GM19395 (cell line): Measurements from ENCODE around the gene CIBAR2.

Experiments
- ATAC-seq: cut with Tn5 transposase; IDR thresholded peaks from one replicate; pipeline ENCODE4 v1.9.1; 2021; ENCODE audit warnings: mild to moderate bottlenecking, moderate library complexity; ENCODE audit not compliant: unreplicated experiment

The CIBAR2 gene

GRCh38 chr16:85112364-85112763 lies at the start of gene CIBAR2:
TSS of gene CIBAR2 (minus strand) at chr16:85112472. CDS start at chr16:85112352, 120 bp downstream.
- ATAC-seq = no peak

- ATAC-seq = no peak
Measured at GRCh38 chr16:85159179-85159980, 47.1 kb upstream of the CIBAR2 start.

GRCh38 chr16:85158743-85159178 lies 46.5 kb upstream of the CIBAR2 start:
- no peak for ATAC-seq

- no peak for ATAC-seq
Measured at GRCh38 chr16:85157813-85158742, 45.8 kb upstream of the CIBAR2 start.

GRCh38 chr16:85157372-85157771 lies 45.1 kb upstream of the CIBAR2 start:
- no peak for ATAC-seq

- ATAC-seq = no peak
Measured at GRCh38 chr16:85156869-85157268, 44.6 kb upstream of the CIBAR2 start.

GRCh38 chr16:85156440-85156839 lies 44.2 kb upstream of the CIBAR2 start:
- ATAC-seq = no peak

- no peak for ATAC-seq
Measured at GRCh38 chr16:85153656-85154091, 41.4 kb upstream of the CIBAR2 start.

GRCh38 chr16:85153046-85153445 lies 40.8 kb upstream of the CIBAR2 start:
- no peak for ATAC-seq

GRCh38 chr16:85152414-85153030 lies 40.2 kb upstream of the CIBAR2 start:
- no peak for ATAC-seq

GRCh38 chr16:85151603-85152413 lies 39.5 kb upstream of the CIBAR2 start:
- ATAC-seq = no peak

- ATAC-seq = no peak
Measured at GRCh38 chr16:85151079-85151602, 38.9 kb upstream of the CIBAR2 start.

GRCh38 chr16:85150331-85150940 lies 38.2 kb upstream of the CIBAR2 start:
- no peak for ATAC-seq

- no peak for ATAC-seq
Measured at GRCh38 chr16:85149776-85150175, 37.5 kb upstream of the CIBAR2 start.

GRCh38 chr16:85148931-85149330 lies 36.7 kb upstream of the CIBAR2 start:
- ATAC-seq = no peak

GRCh38 chr16:85146922-85147651 lies 34.8 kb upstream of the CIBAR2 start:
- no peak for ATAC-seq

GRCh38 chr16:85146532-85146797 lies 34.2 kb upstream of the CIBAR2 start:
- ATAC-seq = no peak

- ATAC-seq = no peak
Measured at GRCh38 chr16:85145734-85146531, 33.7 kb upstream of the CIBAR2 start.

- no peak for ATAC-seq
Measured at GRCh38 chr16:85145188-85145587, 32.9 kb upstream of the CIBAR2 start.
